ENCODE data around the gene DOCK9.

The DOCK9 gene

GRCh38 chr13:98997738-98998641 is 20.1 kb upstream of the DOCK9 start:
- no peak overlapping the region for H3K4me3 ChIP-seq (replicated peaks in 1 of 2; ENCODE audit: low read depth in 2 of 2, low read length in 2 of 2)
- DNase-seq (ENCODE audit: low read depth in 2 of 2): no peak

GRCh38 chr13:98997011-98997730 is 19.3 kb upstream of the DOCK9 start:
- DNase-seq (ENCODE audit: low read depth in 2 of 2): no peak
- H3K4me3 ChIP-seq (replicated peaks in 1 of 2; ENCODE audit: low read depth in 2 of 2, low read length in 2 of 2): no peak overlapping the region
- TF ChIP-seq CTCF (IDR thresholded peaks at IDR 0.05; ENCODE audit: low read depth, low read length): no peak

More at GRCh38 chr13:98997738-98998641, 20.1 kb upstream of the DOCK9 start:
- TF ChIP-seq CTCF (IDR thresholded peaks at IDR 0.05; ENCODE audit: low read depth, low read length): no peak

GRCh38 chr13:98996046-98996445 is 18.2 kb upstream of the DOCK9 start:
- DNase-seq (ENCODE audit: low read depth in 2 of 2): no peak
- no peak overlapping the region for H3K4me3 ChIP-seq (replicated peaks in 1 of 2; ENCODE audit: low read depth in 2 of 2, low read length in 2 of 2)
- no peak for TF ChIP-seq CTCF (IDR thresholded peaks at IDR 0.05; ENCODE audit: low read depth, low read length)

GRCh38 chr13:98994896-98995295 is 17.0 kb upstream of the DOCK9 start:
- DNase-seq (ENCODE audit: low read depth in 2 of 2): no peak
- no peak for TF ChIP-seq CTCF (IDR thresholded peaks at IDR 0.05; ENCODE audit: low read depth, low read length)
- no peak overlapping the region for H3K4me3 ChIP-seq (replicated peaks in 1 of 2; ENCODE audit: low read depth in 2 of 2, low read length in 2 of 2)

GRCh38 chr13:98994080-98994479 is 16.2 kb upstream of the DOCK9 start:
- TF ChIP-seq CTCF (IDR thresholded peaks at IDR 0.05; ENCODE audit: low read depth, low read length): no peak
- no peak overlapping the region for H3K4me3 ChIP-seq (replicated peaks in 1 of 2; ENCODE audit: low read depth in 2 of 2, low read length in 2 of 2)
- no peak for DNase-seq (ENCODE audit: low read depth in 2 of 2)

- no peak overlapping the region for H3K4me3 ChIP-seq (replicated peaks in 1 of 2; ENCODE audit: low read depth in 2 of 2, low read length in 2 of 2)
- peak in 1 of 2 donors; percentile 55 for DNase-seq (ENCODE audit: low read depth in 2 of 2)
- TF ChIP-seq CTCF (IDR thresholded peaks at IDR 0.05; ENCODE audit: low read depth, low read length): no peak
These were observed 14.5 kb upstream of the DOCK9 start for GRCh38 chr13:98992355-98992754.
